ENCODE measurements around the gene UROC1.

Gene UROC1

DNA sequence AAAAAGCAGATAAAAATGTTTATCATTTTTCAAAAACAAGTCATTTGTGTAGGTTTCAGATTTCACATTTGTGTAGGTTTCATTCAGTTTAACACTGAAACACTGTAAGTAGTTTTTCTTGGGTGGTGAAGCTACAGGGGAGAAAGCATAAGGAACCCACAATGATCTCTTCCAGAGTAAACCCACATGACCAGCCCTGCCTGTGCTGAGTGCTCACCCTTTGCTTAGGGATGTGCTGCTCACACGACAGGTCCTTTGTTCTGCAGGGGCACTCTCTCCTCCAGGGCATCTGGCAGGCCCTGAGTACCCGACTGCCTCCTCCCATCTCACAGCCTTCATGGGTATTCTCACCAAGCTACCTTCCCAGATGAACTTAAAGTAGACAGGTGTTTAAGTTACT, 70.8 kb downstream of the UROC1 start:
- no peak overlapping the region for H3K4me3 ChIP-seq (ENCODE audit: low read length)
- no peak for TF ChIP-seq ZNF274 (IDR thresholded peaks at IDR 0.05; ENCODE audit: low read depth, low read length)

DNA sequence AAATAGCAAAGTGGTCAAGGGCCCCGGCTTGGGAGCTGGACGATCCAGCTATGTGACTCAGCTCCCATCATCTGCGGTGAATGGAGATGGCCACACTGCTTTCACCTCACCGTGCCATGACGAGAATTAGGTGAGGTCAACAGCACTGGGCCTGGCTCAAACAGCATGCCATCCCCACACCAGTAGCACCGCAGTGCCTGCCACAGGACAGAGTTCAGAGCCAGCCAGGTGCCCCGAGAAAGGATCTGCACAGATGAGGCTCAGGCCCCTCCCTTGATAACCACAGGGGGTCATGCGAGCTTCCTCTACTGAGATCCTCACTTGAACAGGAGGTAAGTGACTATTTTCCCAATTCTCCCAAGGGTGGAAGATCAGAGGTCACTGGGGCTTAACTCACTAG, 71.3 kb downstream of the UROC1 start:
- no peak for TF ChIP-seq ZNF274 (IDR thresholded peaks at IDR 0.05; ENCODE audit: low read depth, low read length)

DNA sequence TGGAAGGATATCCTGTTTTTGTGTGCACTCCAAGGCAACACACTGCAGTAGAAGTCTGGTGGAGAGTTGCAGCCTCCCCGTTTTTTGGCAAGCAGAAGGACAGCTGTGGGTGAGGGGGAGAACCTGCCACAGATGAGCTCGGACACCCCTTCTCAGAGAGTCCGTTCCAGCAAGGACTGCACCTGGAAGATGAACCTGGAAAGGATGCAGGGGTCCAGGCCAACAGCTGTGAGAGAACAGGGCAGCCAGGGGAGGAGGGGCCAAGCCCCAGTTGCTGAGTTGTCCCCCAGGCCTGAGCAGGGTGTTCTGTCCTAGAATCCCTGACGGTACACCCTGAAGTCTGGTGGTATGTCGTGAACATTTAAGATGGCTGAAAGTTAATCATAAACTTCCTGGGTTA, 72.1 kb downstream of the UROC1 start:
- H3K4me3 ChIP-seq (ENCODE audit: low read length): no peak overlapping the region
- TF ChIP-seq ZNF274 (IDR thresholded peaks at IDR 0.05; ENCODE audit: low read depth, low read length): no peak

More for the DNA sequence above, 71.3 kb downstream of the UROC1 start:
- H3K4me3 ChIP-seq (ENCODE audit: low read length): no peak overlapping the region

DNA sequence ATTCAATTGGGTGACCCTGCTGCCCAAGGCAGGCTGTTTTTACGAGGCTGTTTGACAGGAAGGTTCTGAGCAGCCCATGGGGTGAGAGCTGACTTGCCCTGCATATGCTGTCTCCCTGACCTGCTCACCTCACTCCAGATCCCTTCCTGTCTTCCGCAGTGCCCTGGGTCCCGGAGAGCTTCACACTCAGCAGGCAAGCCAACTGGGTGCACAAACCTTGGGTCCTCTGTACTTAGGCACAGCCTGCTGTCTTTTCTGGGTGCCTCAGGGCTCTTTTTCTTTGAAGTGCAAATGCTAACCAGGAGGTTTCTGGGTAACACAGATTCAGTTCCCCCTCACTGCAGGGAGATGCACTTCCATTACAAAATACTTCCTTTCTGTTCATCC, 74.7 kb downstream of the UROC1 start:
- no peak overlapping the region for H3K4me3 ChIP-seq (ENCODE audit: low read length)
- TF ChIP-seq ZNF274 (IDR thresholded peaks at IDR 0.05; ENCODE audit: low read depth, low read length): no peak

GRCh38 chr3:126442094-126442855, 75.3 kb downstream of the UROC1 start:
- no peak for TF ChIP-seq ZNF274 (IDR thresholded peaks at IDR 0.05; ENCODE audit: low read depth, low read length)

DNA sequence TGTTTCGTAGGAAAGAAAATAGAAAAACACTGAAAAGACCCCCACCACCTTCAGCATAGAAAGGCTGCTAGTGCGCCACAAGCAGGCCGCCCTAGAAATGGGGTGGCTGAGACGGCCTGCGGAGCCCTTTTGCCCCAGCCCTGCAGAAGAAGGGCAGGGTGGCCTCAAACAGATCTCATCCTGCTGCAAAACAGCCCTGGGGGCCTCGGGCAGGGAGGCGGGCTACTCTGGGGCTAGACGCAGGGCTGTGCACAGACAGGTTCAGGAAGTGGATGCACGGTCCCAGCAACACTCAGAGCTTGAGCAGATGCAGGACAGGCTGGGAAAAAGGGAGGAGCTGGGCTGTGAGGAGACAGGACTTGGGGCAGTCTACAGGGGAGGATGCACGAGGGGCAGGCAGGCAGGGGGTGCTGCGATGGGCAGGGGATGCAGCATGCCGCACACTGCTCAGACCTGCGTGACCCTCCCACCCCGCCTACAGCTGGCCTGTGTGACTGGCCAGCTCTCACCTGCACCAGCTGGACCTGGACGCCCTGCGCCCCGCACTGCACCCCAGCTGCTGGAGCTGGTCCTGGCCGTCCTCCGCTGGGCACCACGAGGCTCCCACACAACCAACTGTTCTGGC, 76.2 kb downstream of the UROC1 start:
- H3K4me3 ChIP-seq (ENCODE audit: low read length): no peak overlapping the region
- no peak for TF ChIP-seq ZNF274 (IDR thresholded peaks at IDR 0.05; ENCODE audit: low read depth, low read length)

More at GRCh38 chr3:126442094-126442855, 75.3 kb downstream of the UROC1 start:
- no peak overlapping the region for H3K4me3 ChIP-seq (ENCODE audit: low read length)

DNA sequence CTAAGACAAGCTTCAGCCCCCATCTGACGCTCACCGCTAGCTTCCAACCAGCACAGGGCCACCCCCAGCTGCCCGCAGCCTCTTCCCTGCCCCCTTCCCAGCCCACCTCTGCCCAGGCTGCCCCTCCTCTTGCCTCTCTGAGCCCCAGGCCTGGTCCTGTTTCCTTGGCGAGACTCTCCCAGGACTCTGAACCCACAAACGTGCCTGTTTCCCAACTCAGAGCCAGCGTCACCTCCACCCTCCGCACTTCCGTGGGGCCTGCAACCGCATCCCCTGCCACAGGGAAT, 76.9 kb downstream of the UROC1 start:
- no peak overlapping the region for H3K4me3 ChIP-seq (ENCODE audit: low read length)
- TF ChIP-seq ZNF274 (IDR thresholded peaks at IDR 0.05; ENCODE audit: low read depth, low read length): no peak

- no peak for TF ChIP-seq ZNF274 (IDR thresholded peaks at IDR 0.05; ENCODE audit: low read depth, low read length)
- H3K4me3 ChIP-seq (ENCODE audit: low read length): no peak overlapping the region
Observed at GRCh38 chr3:126439968-126440708, 77.4 kb downstream of the UROC1 start.

DNA sequence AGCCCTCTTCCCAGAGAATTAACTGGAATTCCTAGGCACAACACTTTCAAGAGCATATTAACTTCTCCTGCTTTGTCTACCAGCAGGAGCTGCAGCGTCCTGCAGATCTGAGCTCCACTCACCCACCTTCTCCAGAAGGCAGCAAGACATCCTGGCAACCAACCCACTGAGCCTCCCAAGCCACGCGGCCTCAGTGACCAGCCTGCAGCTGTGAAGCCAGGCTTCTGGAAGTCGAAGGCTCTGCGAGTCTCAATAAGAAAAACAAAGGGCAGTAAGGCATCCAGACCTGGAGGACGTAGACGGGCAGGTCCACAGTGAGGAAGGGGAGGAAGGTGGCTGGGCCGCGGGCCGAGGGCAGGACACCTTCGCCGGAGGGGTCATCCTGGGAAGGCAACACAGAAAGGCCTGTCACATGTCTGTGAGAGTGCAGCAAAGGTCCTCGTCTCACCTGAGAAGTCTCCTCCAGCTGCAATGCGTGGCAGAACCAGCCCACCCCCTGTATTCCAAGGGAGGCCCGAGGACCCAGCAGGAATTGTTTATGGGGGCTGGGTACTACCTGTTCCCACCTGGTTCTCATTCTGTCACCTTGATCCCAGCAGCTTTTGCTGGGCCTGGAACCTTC, 78.1 kb downstream of the UROC1 start:
- no peak for TF ChIP-seq ZNF274 (IDR thresholded peaks at IDR 0.05; ENCODE audit: low read depth, low read length)
- no peak overlapping the region for H3K4me3 ChIP-seq (ENCODE audit: low read length)

GRCh38 chr3:126438746-126439145, 78.8 kb downstream of the UROC1 start:
- no peak for TF ChIP-seq ZNF274 (IDR thresholded peaks at IDR 0.05; ENCODE audit: low read depth, low read length)
- no peak overlapping the region for H3K4me3 ChIP-seq (ENCODE audit: low read length)

GRCh38 chr3:126438186-126438585, 79.4 kb downstream of the UROC1 start:
- no peak for TF ChIP-seq ZNF274 (IDR thresholded peaks at IDR 0.05; ENCODE audit: low read depth, low read length)

GRCh38 chr3:126436826-126437717, 80.5 kb downstream of the UROC1 start:
- no peak for TF ChIP-seq ZNF274 (IDR thresholded peaks at IDR 0.05; ENCODE audit: low read depth, low read length)
- no peak overlapping the region for H3K4me3 ChIP-seq (ENCODE audit: low read length)

More at GRCh38 chr3:126438186-126438585, 79.4 kb downstream of the UROC1 start:
- no peak overlapping the region for H3K4me3 ChIP-seq (ENCODE audit: low read length)

DNA sequence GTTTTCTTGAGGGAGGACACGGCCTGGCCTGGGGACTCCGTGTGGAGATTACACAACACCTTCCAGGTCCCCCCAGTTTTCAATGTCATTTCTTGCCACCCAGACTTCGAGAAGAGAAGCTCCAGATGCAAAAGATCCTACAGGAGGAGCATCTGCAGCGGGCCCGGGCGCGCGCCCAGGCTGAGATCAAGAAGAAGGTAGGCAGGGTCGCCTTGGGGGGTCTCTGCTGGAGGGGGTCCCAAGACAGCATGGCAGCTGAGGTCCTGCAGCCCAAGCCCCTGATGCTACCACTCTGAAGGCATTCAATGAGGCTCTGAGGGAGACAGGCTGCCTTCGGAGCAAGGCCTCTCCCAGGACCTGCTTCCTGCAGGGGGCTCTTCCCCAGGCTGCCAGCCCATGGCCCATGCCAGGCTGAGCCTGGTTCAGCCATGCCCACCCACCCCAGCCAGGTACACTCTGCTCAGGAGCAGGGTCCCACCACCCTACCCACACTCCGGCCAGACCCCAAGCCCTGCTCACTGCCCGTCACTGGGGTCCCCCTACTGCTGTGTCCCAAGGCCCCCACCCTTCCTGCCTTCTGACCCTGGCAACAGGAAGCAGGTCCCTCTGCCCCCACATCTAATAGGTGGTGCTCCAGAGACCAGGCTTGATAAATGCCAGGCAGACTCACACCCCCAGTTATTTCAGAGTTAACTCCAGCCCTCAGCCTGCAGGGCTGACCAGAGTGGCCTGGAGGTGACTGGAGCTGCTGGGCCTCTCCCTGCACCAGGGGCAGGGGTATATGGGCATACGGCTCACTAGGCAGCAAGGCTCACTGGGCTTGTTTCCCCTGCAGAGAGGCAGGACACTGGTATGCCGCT, 81.9 kb downstream of the UROC1 start:
- H3K4me3 ChIP-seq (ENCODE audit: low read length): no peak overlapping the region
- no peak for TF ChIP-seq ZNF274 (IDR thresholded peaks at IDR 0.05; ENCODE audit: low read depth, low read length)

Data from GM08714 (cell line).